HG02588 (cell line): ENCODE measurements around the gene CCDC9B.
A peak's percentile ranks its signal among the peaks of the same experiment; 100 is the strongest.

Experiments
- ATAC-seq: cut with Tn5 transposase; IDR thresholded peaks from one replicate; pipeline ENCODE4 v1.9.1; 2021; ENCODE audit warnings: mild to moderate bottlenecking, moderate library complexity; ENCODE audit not compliant: unreplicated experiment

The CCDC9B gene

DNA sequence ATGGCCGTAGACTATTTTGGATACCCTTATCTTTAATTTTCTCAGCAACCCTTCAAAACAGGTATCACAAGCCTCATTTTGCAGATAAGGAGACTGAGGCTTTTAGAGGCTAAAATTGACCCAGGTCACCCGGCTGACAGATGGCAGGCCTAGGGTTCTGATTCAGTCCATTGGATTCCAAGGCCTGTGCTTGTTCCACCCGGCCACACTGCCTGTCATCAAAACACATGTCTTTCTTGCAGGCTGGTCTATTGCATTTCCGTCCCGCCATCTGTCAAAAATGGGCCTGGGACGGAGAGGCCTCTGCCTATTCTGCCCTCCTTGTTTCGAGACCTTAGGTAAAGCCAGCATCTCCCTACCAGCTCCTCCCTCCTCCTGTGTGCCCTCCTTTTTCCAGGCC, 9.1 kb downstream of the CCDC9B start:
- no peak for ATAC-seq

DNA sequence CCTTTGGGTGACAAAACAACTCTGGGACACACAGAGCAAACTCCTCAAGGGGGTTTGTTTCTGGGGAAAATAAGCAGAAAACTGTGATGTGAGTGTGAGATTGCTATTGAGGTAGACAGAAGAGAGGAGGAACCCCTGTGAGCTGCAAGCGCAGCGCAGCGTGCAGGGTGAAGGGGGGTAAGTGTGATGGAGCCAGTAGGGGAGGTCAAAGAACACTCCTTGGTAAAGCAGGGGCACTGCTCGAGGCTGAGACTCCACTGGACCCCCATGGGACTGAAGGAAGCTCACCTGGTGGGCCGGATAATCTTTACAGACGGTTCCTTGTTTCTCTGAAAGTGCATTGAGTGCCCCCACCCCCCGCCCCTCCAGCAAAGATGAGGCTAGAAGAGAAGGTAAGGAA, 9.7 kb downstream of the CCDC9B start:
- ATAC-seq = no peak

DNA sequence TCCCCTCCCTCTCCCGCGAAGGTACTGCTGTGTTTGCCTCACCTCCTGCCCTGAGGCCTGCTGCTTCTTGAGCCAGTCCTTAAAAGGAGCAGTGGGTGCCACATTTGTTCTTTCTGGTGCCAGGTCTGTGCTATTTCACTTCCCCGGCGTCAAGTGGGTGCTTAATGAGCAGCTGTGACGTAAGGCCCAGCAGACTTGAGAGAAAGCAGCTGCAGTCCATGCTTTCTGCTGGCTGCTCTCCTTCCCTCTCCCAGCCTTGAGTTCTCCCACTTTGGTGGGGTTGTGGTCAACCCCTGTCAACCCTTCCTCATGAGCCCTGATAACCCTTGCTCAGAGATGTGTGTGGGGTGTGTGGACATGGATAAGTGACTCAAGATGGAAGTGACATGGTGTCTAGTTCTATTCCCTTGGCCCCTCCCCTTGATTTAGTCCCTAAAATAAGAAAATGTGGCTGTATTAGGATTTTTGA, 10.3 kb downstream of the CCDC9B start:
- ATAC-seq = no peak

DNA sequence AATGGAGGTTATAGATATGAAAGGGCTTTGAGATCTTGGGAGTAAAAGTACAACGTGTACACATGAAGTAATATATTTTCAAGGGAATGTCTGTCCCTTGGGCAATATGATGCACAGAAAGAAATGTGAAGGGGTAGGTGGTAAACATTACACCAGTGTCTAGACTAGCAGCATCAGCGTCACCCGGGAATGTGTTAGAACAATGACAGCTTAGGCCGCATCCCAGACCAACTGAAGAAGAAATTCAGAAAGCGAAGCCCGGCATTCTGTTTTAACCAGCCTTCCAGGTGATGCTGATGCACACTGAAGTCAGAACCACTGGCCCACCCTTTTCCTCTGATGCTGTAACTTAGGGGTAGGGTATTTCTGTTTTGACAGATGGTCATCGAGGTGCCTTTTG, 10.9 kb downstream of the CCDC9B start:
- ATAC-seq = no peak

DNA sequence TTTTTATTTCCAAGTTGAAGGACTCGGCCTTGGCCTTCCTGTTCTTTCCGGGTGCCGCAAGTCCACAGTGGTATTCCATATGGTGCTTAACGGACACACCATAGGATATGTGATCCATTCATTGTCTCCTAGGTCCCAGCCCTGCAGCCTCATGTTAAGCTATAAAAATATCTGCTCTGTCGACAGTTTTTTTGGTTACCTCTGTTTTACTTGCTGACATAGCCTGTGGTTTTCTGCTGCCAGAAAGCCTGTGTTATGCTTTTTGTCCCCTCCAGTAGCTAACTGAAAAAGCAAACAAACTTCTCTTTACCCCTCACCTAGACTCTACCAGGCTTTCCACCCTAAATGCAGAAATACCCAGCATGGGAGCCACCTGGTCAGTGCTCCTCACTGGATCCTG, 12.0 kb downstream of the CCDC9B start:
- ATAC-seq = no peak

DNA sequence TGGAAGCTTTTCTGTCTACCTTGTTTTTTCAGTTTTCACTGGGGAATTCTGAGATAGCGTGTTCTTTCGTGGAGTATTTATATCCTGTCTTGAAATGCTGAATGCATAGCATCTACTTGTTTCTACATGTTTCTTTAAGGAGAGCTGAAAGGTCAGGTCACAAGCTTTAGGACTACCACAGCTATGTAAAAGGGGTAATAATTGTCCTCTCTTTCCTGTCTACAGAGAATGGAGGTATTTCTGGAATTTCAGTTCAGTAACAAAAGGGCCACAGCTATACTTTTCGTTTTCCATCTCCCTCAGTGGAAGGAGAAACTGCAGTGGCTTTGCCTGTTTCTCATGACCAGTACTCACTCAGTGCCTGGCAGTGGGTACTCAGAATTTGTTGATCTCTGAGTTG, 12.6 kb downstream of the CCDC9B start:
- ATAC-seq = no peak

DNA sequence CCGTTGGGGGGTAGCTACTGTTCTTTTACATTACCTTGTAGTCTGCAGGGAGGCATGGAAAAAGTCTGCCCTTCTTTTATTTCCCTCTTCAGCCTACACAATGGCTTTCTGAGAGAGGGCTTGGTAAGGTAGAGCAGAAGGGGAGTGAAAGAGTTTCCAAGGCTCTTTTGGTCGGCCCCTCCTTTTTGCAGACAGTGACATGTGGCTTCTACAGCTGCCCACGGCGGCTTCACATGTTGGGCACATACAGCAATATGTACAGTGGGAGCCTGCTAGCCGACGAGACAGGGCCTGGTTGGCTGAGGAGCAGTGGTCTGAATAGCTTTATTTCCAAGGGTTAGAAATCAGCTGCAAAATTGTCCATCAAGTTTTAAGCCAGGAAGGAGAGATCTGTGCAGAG, 13.3 kb downstream of the CCDC9B start:
- ATAC-seq = no peak

DNA sequence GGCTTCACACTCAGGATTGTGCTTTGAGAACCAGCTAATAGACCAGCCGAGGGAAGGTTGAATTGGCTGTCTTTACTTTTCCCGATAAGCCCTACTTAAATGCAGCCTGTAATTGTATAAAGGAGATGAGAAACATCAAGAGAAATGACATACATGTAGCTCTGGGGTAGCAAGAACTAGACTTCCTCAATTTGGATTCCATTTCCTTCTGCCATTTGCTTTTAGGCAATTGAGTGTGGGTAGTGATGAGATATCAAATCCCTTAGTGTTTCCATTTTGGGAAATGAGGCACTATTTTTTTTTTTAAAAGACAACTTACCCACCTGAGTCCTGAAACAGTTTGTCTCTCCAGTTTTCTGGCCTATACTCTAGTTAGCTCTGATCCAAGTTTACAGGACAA, 15.0 kb downstream of the CCDC9B start:
- no peak for ATAC-seq

DNA sequence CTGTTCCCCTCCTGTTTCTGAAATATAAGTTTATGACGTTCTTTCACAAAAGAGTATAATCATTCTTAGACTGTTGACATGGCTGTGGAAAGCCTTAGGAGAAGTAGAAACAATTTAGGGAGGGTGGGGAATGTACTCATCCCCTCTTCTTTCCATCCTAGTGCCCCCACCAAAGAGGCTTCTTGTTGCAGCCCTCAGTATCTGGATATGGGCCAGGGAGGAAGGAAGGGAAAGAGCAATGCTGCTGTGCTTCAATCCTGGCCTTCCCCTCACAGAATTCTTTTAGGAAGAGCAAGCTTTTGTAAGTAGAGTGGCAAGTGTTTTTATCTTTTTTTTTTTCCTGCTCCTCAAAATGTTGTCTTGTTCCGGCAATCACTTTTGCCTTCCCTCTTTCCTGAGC, 15.6 kb downstream of the CCDC9B start:
- no peak for ATAC-seq

DNA sequence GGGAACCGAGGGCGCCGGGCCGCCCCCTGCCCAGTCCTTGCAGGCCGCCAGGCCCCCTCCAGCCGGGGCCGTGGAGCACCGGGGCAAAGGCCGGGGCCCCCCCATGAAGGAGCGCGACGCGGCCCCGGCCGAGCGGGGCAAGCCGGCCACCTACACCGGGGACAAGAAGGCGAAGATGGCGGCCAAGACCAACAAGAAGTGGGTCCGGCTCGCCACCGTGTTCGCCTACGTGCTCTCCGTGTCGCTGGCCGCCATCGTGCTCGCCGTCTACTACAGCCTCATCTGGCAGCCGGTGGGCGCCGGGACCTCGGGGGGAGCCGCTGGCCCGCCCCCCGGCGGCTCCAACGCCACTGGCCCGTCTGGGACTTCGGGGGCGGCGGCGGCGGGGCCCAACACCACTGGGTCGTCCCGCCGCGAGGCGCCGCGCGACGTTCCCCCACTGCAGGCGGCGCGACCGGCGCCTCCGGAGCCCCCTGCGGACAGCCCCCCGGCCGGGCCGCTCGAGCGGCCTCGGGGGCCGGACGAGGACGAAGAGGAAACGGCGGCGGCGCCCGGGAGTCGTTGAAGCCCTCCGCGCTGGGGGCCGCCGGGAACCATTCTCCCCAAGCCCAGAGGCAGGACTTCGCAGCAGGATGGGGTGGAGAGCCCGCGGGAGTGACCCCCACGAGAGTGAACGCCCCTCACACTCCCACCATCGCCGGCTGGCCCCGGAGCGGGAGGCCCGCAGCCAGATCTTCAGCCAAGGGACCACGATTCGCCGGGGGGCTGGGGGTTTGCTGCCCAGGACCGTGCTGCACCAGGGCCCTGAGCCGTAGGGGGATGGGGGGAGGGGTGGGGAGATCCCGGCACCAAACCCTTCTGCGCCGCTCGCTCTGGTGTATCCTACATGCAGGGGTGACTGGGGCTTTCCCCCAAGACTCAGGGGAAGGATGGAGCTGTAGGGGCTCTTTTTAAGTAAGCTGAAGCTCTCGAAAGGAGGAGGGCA, 16.5 kb downstream of the CCDC9B start:
- peak; percentile 6 for ATAC-seq

DNA sequence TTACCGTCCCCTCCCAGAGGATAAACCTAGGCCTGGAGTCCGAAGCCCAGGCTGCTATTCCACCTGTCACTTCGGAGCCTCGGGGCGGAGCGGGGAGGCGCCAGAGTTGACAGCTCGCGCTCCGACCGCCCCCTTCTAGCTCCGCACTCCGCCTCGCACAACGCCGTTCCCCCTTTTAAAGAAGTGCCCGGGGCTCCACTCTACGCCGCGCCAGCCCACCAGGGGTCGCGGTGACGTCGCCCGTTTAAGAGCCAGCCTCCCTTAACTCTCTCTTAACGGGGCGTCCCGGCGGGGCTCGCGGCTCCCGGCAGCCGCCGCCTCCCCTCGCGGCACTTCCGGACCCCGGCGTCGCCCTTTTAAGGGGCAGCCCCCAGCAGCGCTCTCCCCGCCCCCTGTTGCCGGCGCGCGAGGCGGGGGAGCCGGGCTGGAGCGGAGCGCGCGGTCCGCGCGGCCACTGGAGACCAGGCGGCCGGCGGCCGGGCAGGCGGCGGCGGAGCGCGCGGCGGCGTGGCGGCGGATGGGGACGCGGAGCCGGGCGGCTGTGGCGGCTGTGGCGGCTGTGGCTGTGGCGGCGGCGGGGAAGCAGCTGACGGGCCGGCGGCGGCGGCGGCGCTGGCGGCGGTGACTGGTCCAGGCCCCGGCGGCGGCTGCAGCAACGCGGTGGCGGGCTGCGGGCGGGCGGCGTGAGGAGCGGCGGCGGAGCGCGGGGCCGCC, 17.3 kb downstream of the CCDC9B start, which contains the start of gene INAFM2:
Gene INAFM2 (plus strand): TSS at position 454 of the 714 bp plus-strand sequence. CDS start 364 bp downstream, outside the sequence.
- peak; percentile 86 for ATAC-seq

DNA sequence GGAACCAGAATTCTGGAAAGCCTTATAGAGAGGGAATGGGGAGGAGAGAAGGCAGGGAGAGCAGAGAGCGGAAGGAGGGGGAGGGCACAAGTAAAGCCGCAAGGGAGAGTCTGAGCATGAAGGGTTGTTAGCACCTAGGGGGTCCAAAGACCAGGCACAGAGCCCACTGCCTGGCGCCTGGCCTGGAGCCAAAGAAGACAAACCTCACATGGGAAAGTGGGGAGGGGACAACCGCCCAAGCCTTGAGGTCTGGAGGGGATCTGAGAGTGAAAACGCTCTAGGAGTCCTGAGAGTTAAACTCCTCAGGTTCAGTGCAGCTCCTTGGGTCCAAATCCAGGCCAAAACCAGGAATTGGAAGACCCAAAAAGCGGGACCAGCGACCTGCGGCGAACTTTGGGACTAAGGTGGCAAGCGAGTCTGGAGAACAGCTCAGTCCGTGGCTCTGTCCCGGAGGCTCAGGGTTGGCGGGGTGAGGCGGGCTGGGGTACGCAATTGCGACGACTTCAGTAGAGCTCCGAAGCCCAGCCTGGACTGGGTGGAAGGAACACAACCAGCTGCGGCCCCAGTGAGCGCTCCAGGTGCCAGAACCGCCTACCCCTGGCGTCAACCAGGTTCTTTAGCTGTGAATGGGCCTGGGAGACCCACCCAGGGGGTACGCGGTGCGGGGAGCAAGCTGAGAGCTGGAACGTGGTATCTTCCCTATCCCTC, 18.1 kb downstream of the CCDC9B start:
- no peak for ATAC-seq

DNA sequence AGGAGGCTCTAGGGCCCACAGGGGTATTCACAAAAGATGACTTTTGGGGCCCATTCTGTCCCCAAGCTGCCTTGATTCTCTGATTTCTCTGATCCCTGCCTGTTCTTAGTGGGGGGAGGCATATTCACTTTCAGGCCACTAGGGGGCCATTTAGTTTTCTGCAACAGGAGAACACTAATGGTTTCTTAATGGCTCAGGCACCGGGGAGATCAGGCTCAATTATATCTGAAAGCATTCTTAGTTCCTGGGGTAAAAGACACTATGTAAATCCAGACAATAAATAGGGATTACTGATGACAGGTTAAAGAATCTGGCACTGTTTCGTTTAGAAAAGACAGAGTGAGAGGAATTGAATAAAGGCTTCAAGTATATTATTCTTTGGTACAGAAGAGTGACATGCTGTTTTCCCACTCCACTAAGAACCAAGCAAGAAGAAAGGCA, 19.8 kb downstream of the CCDC9B start:
- ATAC-seq = no peak

DNA sequence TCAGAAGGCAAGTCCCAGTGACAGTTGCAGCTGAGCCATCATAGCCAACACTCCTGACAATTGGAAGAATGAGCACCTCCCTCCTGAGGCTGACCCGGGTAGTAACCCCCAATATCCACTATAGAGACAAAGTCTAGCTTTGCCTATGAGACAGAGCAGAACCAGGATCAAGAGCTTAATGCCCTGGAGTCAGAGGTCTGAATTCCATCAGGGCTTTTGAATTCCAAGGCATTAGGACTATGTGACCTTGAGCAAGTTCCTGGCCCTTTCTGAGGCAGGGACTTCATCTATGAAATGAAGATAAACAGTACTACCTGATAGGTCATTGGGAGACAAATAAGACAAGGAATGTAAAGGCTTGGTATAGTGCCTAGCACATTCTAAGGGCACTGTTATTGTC, 20.3 kb downstream of the CCDC9B start:
- no peak for ATAC-seq

DNA sequence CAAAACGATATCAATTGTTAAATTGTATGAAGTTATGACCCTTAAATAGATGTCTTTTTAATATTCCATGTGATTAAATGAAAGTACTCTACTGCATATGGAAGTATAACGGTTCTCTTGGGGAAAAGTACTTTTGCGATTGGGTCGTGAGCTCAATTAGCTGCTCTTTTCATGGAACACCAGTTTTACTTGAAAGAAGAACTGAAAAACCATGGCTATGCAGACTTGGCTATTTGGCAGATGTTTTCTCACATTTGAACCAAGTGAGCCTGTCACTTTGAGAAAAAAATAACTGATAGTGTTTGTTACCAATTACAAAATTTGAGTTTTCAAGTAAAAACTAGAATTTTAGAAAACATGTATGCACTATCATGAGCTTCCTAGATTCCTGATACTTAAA, 23.2 kb downstream of the CCDC9B start:
- ATAC-seq = no peak

DNA sequence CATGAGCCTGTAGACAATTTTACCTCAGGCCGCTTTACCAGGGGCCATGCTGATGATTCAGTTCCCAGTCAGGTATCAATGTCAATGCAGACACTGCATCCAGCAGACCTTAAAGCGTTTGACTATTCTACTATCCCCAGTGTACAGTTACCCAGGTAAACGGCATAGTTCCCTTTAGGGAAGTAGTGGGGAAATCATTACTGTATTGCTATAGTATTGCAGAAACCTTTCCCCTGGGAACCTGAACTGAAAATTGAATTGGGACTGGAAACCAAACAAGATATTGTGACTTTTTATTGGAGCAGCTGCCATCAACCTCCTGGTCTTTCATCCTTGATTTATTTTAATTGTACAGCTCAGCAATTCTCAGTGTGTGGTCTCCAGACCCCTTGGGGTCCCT, 23.8 kb downstream of the CCDC9B start:
- no peak for ATAC-seq

DNA sequence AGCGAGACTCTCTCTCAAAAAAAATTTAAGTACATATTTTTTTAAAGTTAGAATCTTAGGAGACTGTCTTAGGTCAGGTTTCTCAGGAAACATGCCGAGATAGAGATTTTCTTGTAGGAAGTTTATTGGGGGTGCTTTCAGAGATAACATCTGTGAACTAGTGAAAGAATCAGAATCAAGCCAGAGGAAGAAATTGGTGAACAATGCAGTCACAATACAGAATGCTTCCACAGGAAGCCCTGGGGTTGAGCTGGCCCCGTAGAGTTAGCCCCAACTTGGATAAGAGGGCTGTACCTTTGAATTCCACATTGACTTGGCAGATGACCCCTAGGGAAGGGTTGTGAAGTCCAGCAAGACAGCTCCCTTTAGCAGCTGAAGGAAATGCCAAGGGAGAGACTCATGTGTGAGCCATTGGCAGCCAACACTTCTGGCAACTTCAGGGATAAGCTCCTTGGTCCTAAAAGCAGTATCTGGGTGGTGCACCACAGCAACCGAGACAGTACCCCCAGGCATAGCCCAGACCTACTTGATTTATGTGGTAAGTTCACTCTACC, 25.9 kb downstream of the CCDC9B start:
- no peak for ATAC-seq

DNA sequence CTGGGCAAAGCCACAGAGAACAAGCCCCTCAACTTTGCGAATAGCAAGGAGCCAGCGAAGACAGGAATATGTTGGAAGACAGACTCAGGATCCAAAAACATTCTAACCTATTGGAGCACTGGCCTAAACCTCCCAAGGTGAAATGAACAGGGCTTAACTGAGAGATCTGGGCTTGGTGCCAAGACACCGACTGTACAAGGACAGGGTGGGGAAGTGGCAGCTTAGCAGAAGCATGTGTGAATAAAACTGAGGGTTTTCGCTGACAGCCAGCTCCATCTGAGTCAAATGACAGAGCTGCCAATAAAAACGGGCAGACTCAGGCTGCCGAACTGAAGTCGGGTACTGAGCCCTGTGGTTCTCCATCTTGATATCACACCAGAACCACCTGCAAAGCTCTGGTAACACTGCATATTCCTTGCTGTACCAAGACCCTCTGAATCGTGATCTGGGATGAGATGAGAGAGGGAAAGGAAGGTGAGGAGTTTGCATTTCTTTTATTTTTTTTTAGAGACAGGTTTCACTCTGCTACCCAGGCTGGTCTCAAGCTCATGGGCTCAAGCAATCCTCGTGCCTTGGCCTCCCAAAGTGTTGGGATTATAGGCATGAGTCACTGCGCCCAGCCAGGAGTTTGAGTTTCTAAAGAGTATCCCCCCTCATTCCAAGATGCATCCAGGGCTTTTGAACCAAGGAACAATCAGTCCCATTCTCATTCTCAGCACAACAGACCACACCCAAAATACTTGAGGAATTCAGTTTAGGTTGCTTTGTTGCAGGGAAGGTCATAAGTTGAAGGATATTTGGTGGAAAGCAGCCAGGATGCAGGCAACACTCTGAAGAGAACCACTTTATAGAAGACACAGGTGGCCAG, 27.0 kb downstream of the CCDC9B start:
- no peak for ATAC-seq

DNA sequence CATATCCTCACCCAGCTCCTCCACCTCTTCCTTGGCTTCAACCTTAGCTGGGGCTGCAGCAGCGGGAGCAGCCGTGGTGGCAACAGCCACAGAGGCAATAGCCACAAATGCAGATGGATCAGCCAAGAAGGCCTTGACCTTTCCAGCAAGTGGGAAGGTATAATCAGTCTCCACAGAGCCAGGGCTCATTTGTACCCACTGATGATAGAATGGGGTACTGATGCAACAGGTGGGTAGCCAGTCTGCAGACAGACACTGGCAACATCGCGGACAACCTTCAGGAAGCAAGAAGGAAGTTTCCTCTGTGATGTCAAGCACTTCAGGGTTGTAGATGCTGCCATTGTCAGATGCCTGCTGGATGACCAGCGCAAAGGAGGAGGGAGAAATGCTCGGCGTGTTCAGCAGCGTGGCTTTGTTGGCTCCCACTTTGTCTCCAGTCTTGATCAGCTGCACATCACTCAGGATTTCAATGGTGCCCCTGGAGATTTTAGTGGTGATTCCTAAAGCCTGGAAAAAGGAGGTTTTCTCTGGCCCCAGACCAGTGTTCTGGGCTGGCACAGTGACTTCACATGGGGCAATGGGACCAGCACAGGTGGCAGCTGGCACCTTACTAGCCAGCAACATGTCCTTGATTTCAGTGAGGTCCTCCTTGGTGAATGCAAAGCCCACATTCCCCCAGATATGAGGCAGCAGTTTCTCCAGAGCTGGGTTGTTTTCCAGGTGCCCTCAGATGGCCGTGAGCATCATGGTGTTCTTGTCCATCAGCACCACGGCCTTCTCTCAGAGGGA, 28.2 kb downstream of the CCDC9B start:
- no peak for ATAC-seq
